Keratinocyte (primary cell): ENCODE measurements around the gene STK36. TPM values are rescaled to one million over a fixed set of nuclear protein-coding genes. Genes with fewer than 3 reads are reported as not detected.

Experiments used
- DNase-seq: peaks from one replicate; pipeline ENCODE4 v3.0.0-alpha.2; 2011; ENCODE audit warnings: low read depth, missing footprints, low spot score
- FAIRE-seq: peaks from 2 replicates; lab custom pipeline; 2011; peaks lifted over from hg19 to GRCh38; lab: Jason Lieb, UNC
- H2AFZ ChIP-seq: 2 replicates; pipeline ENCODE4 v1.6.0; 2012; ENCODE audit warnings: low read length, control low read depth, inconsistent platforms; ENCODE audit not compliant: control insufficient read depth
- H3K27ac ChIP-seq: 2 replicates; pipeline ENCODE4 v1.5.1; 2011; ENCODE audit warnings: low read length; ENCODE audit not compliant: control insufficient read depth, insufficient read depth
- H3K27me3 ChIP-seq: 3 replicates; pipeline ENCODE4 v1.6.0; 2011; ENCODE audit warnings: low read length; ENCODE audit not compliant: control insufficient read depth, insufficient read depth; ENCODE audit errors: extremely low read depth
- H3K36me3 ChIP-seq, 2 experiments: 2 replicates in 1 of 2; 3 replicates in 1 of 2; pipeline ENCODE4 v1.5.1; 2011; ENCODE audit warnings: low read length in 2 of 2, mild to moderate bottlenecking in 1 of 2; ENCODE audit not compliant: control insufficient read depth in 2 of 2, insufficient read depth in 2 of 2; ENCODE audit errors: extremely low read depth in 1 of 2
- H3K4me1 ChIP-seq: 3 replicates; pipeline ENCODE4 v1.5.1; 2011; ENCODE audit warnings: low read length; ENCODE audit not compliant: control insufficient read depth, insufficient read depth; ENCODE audit errors: extremely low read depth
- H3K4me2 ChIP-seq: 3 replicates; pipeline ENCODE4 v1.6.0; 2011; ENCODE audit warnings: low read depth, low read length; ENCODE audit not compliant: control insufficient read depth, insufficient read depth; ENCODE audit errors: extremely low read depth
- H3K4me3 ChIP-seq, 3 experiments: fragments of 200-600 bp in 1 of 3; sonication (generic) in 1 of 3; 2 replicates in 2 of 3; 3 replicates in 1 of 3; pipeline ENCODE4 v1.5.1; 2011 to 2016; ENCODE audit warnings: low read length in 3 of 3, mild to moderate bottlenecking in 3 of 3, control low read depth in 2 of 3, inconsistent platforms in 1 of 3, low read depth in 1 of 3, mixed read lengths in 1 of 3, mixed run types in 1 of 3, moderate library complexity in 1 of 3; ENCODE audit not compliant: control insufficient read depth in 2 of 3, insufficient read depth in 2 of 3; ENCODE audit errors: extremely low read depth in 1 of 3
- H3K79me2 ChIP-seq: 2 replicates; pipeline ENCODE4 v1.6.0; 2012; ENCODE audit warnings: low read length; ENCODE audit not compliant: control insufficient read depth, insufficient read depth
- H3K9ac ChIP-seq: 3 replicates; pipeline ENCODE4 v1.6.0; 2011; ENCODE audit warnings: low read length; ENCODE audit not compliant: control insufficient read depth, insufficient read depth; ENCODE audit errors: extremely low read depth
- H3K9me1 ChIP-seq: 3 replicates; pipeline ENCODE4 v1.6.0; 2011; ENCODE audit warnings: low read length; ENCODE audit not compliant: control insufficient read depth, insufficient read depth; ENCODE audit errors: extremely low read depth
- H3K9me3 ChIP-seq: 2 replicates; pipeline ENCODE4 v1.5.1; 2012; ENCODE audit warnings: low read depth, low read length; ENCODE audit not compliant: control insufficient read depth
- H4K20me1 ChIP-seq: 3 replicates; pipeline ENCODE4 v1.6.0; 2011; ENCODE audit warnings: low read length; ENCODE audit not compliant: control insufficient read depth, insufficient read depth; ENCODE audit errors: extremely low read depth
- EZH2 ChIP-seq: IDR thresholded peaks from one replicate; pipeline ENCODE4 v1.6.1; 2012; ENCODE audit warnings: inconsistent platforms, mild to moderate bottlenecking, low read length, moderate library complexity
- dilution Hi-C: fragments of 300-500 bp; cut with MboI; formaldehyde crosslinking; loops from one replicate; pipeline ENCODE4 v1.7.0; 2020; ENCODE audit warnings: low sequenced_read_pairs; ENCODE audit not compliant: extremely low pct_ligation_motif_present
- polyA plus RNA-seq, 5 experiments: library from polyadenylated mRNA; depleted of rRNA in 3 of 5; stranded (reverse) in 3 of 5; stranded (forward) in 1 of 5; unstranded in 1 of 5; fragments of >200 nt; gene quantifications; 1 replicate in 1 of 5; 2 replicates in 3 of 5; 3 replicates in 1 of 5; pipeline versions ENCODE4 v1.2.1 to v1.2.3, GENCODE V29; 2011 to 2012; ENCODE audit warnings: missing spikeins in 2 of 5, low read depth in 1 of 5, low replicate concordance in 1 of 5
- TF ChIP-seq, protein P1 (sequence below), 3 experiments: IDR thresholded peaks in 1 of 3; conservative IDR thresholded peaks in 1 of 3; optimal IDR thresholded peaks in 1 of 3; 2 replicates in 2 of 3; 3 replicates in 1 of 3; pipeline versions ENCODE3 to v1.5.1; 2011; ENCODE audit warnings: low read length in 3 of 3, mild to moderate bottlenecking in 3 of 3, moderate library complexity in 2 of 3, control low read depth in 1 of 3, inconsistent platforms in 1 of 3; ENCODE audit not compliant: insufficient read depth in 2 of 3; ENCODE audit errors: extremely low read depth in 1 of 3

STK36 gene
- polyA plus RNA-seq, 1 donor (not counting 4 experiments of a cell fraction or from before 2014, with no cell fraction given): 19.0 TPM

GRCh38 chr2:218662377-218662776 lies 9.5 kb upstream of the STK36 start:
- Histone ChIP-seq H3K4me3 (no peak overlapping the region), H3K9me3 (no peaks in the 10 kb centered on the region), H3K27me3 (no peaks in the 10 kb centered on the region), H3K27ac (no peak overlapping the region), H3K9me1 (no peaks in the 10 kb centered on the region), H3K36me3 (peaks cover 36 to 41% of the 10 kb centered on the region in 2 experiments), H2AFZ (no peak overlapping the region), H3K79me2 (peaks cover 33% of the 10 kb centered on the region), H3K4me1 (peaks cover 11% of the 10 kb centered on the region), H3K4me2 (no peak overlapping the region), H3K9ac (no peak overlapping the region), H4K20me1 (peaks cover 2% of the 10 kb centered on the region)
- dilution Hi-C loops: no loop called here
- no peak for FAIRE-seq
- DNase-seq: no peak
- TF ChIP-seq EZH2: no peak
- TF ChIP-seq, protein P1, sequence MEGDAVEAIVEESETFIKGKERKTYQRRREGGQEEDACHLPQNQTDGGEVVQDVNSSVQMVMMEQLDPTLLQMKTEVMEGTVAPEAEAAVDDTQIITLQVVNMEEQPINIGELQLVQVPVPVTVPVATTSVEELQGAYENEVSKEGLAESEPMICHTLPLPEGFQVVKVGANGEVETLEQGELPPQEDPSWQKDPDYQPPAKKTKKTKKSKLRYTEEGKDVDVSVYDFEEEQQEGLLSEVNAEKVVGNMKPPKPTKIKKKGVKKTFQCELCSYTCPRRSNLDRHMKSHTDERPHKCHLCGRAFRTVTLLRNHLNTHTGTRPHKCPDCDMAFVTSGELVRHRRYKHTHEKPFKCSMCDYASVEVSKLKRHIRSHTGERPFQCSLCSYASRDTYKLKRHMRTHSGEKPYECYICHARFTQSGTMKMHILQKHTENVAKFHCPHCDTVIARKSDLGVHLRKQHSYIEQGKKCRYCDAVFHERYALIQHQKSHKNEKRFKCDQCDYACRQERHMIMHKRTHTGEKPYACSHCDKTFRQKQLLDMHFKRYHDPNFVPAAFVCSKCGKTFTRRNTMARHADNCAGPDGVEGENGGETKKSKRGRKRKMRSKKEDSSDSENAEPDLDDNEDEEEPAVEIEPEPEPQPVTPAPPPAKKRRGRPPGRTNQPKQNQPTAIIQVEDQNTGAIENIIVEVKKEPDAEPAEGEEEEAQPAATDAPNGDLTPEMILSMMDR (optimal IDR thresholded peaks at IDR 0.05 in 1 of 3, IDR thresholded peaks at IDR 0.05 in 1 of 3, conservative IDR thresholded peaks at IDR 0.05 in 1 of 3; ENCODE audit: extremely low read depth in 1 of 3, insufficient read depth in 2 of 3, low read length in 3 of 3): no peak

DNA sequence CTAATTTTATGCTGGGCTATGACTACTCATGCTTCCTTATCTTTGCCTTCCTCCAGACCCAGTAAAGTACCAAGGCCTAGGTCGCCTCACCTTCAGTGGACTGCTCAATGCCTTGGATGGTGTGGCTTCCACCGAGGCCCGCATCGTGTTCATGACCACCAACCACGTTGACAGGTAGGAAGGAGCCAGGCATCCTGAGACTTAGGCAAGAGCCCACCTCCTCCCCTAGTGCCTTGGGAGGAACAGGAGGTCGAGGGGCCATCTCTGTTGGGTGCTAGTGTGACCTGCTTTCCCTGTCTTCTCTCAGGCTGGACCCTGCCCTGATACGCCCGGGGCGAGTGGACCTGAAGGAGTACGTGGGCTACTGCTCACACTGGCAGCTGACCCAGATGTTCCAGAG lies 9.1 kb upstream of the STK36 start:
- H3K36me3 ChIP-seq: peaks cover 37 to 43% of the 10 kb centered on the region in 2 experiments
- no peaks in the 10 kb centered on the region for H3K9me3 ChIP-seq
- FAIRE-seq: no peak
- H4K20me1 ChIP-seq: peaks cover 2% of the 10 kb centered on the region
- DNase-seq: no peak
- H2AFZ ChIP-seq: no peak overlapping the region
- no peak overlapping the region for H3K27ac ChIP-seq
- peaks cover 11% of the 10 kb centered on the region for H3K4me1 ChIP-seq
- H3K9me1 ChIP-seq: no peaks in the 10 kb centered on the region
- no peak overlapping the region for H3K4me3 ChIP-seq
- dilution Hi-C loops: no loop called here
- peaks cover 30% of the 10 kb centered on the region for H3K79me2 ChIP-seq
- no peak overlapping the region for H3K9ac ChIP-seq
- TF ChIP-seq, protein P1 (optimal IDR thresholded peaks at IDR 0.05 in 1 of 3, IDR thresholded peaks at IDR 0.05 in 1 of 3, conservative IDR thresholded peaks at IDR 0.05 in 1 of 3; ENCODE audit: extremely low read depth in 1 of 3, insufficient read depth in 2 of 3, low read length in 3 of 3): no peak
- no peak for TF ChIP-seq EZH2
- no peak overlapping the region for H3K4me2 ChIP-seq
- no peaks in the 10 kb centered on the region for H3K27me3 ChIP-seq
